GM12873 (cell line): ENCODE results near the gene ADAMTS17.

Experiments used
- CTCF ChIP-seq: IDR thresholded peaks from 2 replicates; pipeline ENCODE4 v1.5.1; 2012; ENCODE audit warnings: low read depth, mild to moderate bottlenecking, moderate library complexity, low read length, control low read depth; ENCODE audit not compliant: insufficient read depth; ENCODE audit errors: missing control alignments

Gene ADAMTS17

DNA sequence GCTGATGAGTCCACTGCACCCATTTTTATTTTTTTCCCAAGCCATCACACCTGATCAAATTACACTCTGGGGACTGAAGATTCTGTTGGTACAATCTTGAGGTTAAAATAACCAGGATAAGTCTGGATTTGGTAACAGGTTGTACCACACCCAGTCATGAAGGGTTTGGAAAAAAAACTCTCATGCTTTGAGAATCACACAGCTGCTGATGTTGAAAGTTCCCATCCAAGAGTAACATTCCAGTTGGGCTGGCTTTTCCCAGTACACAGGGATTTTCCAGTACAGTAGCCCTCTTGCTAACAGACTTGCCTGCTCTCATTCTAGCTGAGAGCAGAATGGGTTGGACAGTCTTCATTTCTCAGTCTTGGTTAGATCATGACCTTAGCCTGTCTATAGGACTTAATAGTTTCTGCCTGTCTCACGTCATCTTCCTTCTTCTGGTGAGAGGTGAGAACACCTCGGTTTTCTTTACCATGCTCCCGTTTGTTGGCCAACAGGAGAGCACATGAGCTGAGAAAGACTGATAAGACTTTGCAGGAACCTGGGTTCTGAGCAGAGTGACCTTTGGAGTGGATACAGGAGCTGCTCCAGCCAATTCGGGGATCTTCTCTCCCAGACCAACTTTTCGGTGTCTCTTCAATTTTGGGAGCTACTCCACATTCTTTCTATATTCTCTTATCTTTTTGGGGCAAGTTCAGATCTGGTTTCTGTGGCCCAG is 308.5 kb downstream of the ADAMTS17 start:
- TF ChIP-seq CTCF = no peak

DNA sequence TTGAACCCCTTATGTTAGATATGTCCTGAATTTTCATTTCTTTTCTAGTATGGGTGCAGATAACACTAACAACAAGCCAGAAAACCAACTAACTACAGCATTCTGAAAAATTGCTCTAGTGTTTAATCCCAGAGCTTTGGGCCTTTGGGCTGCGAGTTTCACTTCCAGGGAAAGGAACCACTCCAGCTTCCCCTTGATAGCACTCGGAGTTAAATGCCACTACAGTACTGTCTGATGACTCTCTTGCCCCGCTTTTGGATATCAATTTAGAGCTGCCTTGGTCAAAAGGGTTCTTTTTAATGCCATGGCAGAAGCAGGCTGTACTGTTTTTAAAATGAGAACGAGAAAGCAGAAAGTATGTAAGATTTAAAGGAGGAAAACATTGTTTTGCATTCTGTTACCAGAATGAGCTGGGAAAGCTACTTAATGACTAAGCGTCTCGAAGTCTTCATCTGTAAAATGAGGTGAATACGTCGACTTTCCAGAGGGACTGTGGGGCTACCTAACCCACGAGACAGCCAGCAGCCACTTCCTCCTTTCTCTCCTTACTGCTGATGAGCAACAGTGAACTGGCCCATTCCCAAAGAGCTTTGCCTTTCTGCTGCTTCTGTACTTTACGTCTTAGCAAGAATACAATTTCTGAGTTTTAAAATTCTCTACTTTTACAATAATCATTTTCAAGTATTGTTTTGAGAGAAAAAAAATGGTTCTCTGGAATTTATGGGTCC is 309.3 kb downstream of the ADAMTS17 start:
- TF ChIP-seq CTCF = no peak

GRCh38 chr15:100031665-100032357 is 310.0 kb downstream of the ADAMTS17 start:
- no peak for TF ChIP-seq CTCF

DNA sequence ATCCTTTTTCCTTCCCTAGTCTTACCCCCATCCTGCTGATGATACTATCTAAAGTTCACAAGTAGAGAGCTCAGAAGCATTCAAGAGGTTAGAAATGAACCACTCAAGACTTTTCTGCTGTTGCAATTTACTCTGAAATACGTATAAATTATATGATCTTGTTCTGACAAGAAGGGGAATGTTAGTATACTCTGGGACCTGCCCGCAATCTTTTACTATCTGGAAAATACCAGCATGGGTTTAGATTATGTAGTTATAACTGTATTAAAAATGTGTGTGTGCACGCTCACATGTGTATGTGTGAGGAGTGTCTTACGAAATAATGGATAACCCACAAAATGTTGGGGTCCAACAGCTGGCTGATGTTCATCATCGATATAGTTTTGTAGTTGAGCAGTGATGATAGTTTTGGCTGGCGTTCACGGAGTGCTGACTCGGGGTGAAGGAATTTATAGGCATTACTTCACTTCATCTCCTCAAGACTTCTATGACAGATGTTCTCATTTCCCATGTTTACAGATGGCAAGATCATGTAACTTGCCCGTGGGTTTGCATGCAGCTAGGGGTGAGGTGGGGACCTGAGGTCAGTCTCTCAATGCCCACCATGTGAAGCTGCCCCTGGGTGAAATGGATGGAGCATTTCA is 311.1 kb downstream of the ADAMTS17 start:
- TF ChIP-seq CTCF = no peak

DNA sequence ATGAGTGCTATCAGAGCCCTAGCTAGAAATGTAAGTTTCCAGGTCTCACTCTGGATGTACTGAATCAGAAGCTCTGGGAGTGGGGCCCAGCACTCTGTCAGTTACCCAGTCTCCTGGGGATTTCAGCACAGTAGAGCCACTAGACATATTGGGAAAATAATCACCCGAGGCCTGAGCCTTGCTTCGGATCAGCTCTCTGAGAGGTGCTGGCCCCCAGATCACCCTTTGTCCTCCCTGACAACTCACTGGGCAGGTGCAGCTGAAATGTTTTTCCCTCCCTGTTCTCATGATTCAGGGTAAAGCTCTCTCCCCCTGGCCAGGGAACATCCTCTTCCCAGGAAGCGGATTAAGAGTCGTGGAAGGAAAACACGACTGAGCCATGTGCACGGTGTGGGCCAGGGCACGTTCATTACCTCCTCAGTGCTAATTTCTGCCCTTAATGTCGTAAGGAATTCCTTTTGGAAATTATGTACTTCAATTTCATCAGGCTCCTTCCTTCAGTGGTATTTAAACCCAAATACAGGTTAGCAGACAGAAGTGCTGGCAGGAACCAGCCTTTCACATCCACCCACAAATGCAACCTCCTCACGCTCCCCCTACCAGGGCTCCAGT is 311.8 kb downstream of the ADAMTS17 start:
- no peak for TF ChIP-seq CTCF

DNA sequence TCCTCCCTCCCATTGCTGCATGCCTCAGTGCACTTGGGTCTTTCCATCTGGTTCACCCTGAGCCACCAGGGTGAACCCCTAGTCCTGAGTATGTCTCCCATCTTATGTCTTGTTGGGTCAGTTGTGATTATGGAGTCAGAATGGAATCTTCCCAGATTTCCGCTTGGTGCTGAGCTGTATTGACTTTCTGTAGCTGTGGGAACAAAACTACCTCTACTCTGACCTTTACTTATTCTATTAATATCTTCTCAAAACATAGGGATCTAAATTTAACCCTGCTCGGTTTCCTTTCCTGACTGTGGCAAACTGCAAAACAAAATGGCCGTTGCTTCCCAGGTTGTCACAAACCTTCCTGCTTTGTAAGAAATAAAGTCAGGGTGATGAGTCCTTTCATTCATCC is 312.7 kb downstream of the ADAMTS17 start:
- TF ChIP-seq CTCF = no peak
